Cardiac fibroblast (primary cell): ENCODE results near the gene CNTN5.

Experiments
- DNase-seq, 2 donors: peaks; one replicate each; pipeline versions ENCODE4 v3.0.0 to v3.0.0-alpha.2; 2010; ENCODE audit warnings: low read depth in 2 of 2
- H3K4me3 ChIP-seq, 2 donors: replicated peaks in 1 of 2; 1 replicate in 1 of 2; 2 replicates in 1 of 2; pipeline ENCODE4 v1.5.1; 2011; ENCODE audit warnings: low read depth in 2 of 2, low read length in 2 of 2, mild to moderate bottlenecking in 2 of 2, moderate library complexity in 1 of 2
- CTCF ChIP-seq: IDR thresholded peaks from one replicate; pipeline ENCODE4 v1.5.1; 2011; ENCODE audit warnings: low read depth, mild to moderate bottlenecking, low read length, inconsistent platforms

The CNTN5 gene

GRCh38 chr11:100105255-100105981 is 1084.7 kb downstream of the CNTN5 start:
- DNase-seq, result no peak
- no peak for TF ChIP-seq CTCF
- H3K4me3 ChIP-seq, result no peak overlapping the region

- no peak for TF ChIP-seq CTCF
- DNase-seq, result no peak
- no peak overlapping the region for H3K4me3 ChIP-seq
These were observed 1085.2 kb downstream of the CNTN5 start for GRCh38 chr11:100105982-100106358.

- TF ChIP-seq CTCF, result no peak
- DNase-seq, result no peak
- H3K4me3 ChIP-seq, result no peak overlapping the region
These were observed 1098.4 kb downstream of the CNTN5 start for GRCh38 chr11:100119176-100119575.

- no peak for DNase-seq
- TF ChIP-seq CTCF, result no peak
- no peak overlapping the region for H3K4me3 ChIP-seq
These were observed 1112.4 kb downstream of the CNTN5 start for GRCh38 chr11:100133114-100133513.

- no peak overlapping the region for H3K4me3 ChIP-seq
- no peak for TF ChIP-seq CTCF
- DNase-seq, result no peak
These were observed 1120.5 kb downstream of the CNTN5 start for GRCh38 chr11:100141201-100141600.

- TF ChIP-seq CTCF, result no peak
- H3K4me3 ChIP-seq, result no peak overlapping the region
- no peak for DNase-seq
These were observed 1131.2 kb downstream of the CNTN5 start for GRCh38 chr11:100151944-100152343.

GRCh38 chr11:100152766-100153165 is 1132.0 kb downstream of the CNTN5 start:
- DNase-seq, result no peak
- no peak overlapping the region for H3K4me3 ChIP-seq
- no peak for TF ChIP-seq CTCF
